ENCODE results near the gene SYT1.

DNA sequence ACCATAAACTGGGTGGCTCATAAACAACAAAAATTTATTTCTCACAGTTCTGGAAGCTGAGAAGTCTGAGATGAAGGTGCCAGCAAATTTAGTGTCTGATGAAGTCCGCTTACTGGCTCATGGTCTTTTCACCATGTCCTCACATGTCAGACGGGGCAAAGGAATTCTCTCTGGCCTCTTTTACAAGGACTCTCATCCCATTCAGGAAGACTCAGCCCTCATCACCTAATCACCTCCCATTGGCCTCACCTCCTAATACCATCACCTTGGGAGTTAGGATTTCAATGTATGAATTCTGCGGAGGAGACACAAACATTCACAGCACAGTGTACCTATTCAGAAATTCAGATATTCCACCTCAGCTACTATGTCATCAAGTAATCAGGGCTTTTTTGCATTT, 468.6 kb downstream of the SYT1 start:
- TF ChIP-seq, protein P1, sequence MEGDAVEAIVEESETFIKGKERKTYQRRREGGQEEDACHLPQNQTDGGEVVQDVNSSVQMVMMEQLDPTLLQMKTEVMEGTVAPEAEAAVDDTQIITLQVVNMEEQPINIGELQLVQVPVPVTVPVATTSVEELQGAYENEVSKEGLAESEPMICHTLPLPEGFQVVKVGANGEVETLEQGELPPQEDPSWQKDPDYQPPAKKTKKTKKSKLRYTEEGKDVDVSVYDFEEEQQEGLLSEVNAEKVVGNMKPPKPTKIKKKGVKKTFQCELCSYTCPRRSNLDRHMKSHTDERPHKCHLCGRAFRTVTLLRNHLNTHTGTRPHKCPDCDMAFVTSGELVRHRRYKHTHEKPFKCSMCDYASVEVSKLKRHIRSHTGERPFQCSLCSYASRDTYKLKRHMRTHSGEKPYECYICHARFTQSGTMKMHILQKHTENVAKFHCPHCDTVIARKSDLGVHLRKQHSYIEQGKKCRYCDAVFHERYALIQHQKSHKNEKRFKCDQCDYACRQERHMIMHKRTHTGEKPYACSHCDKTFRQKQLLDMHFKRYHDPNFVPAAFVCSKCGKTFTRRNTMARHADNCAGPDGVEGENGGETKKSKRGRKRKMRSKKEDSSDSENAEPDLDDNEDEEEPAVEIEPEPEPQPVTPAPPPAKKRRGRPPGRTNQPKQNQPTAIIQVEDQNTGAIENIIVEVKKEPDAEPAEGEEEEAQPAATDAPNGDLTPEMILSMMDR (IDR thresholded peaks at IDR 0.05): no peak
- TF ChIP-seq POLR2A (IDR thresholded peaks at IDR 0.05): no peak
